Smooth muscle cell (in vitro differentiated cells): ENCODE measurements around the gene COG5. TPM values are rescaled to one million over a fixed set of nuclear protein-coding genes. Genes with fewer than 3 reads are reported as not detected.

ENCODE experiments used
- DNase-seq: peaks from one replicate; lab custom pipeline; 2025; ENCODE audit not compliant: unreplicated experiment; lab: John Stamatoyannopoulos, UW
- H2AFZ ChIP-seq: fragments of 200-600 bp; sonication (generic); 2 replicates; pipeline ENCODE4 v1.6.0; 2016; ENCODE audit warnings: antibody characterized with exemption, low read depth, mild to moderate bottlenecking
- H3F3A ChIP-seq: fragments of 200-600 bp; sonication (generic); 2 replicates; pipeline ENCODE4 v1.6.0; 2017; ENCODE audit warnings: antibody characterized with exemption, low read depth
- H3K27ac ChIP-seq: fragments of 200-600 bp; sonication (generic); 2 replicates; pipeline ENCODE4 v1.5.1; 2016; ENCODE audit warnings: low read depth, mild to moderate bottlenecking
- H3K27me3 ChIP-seq: fragments of 200-600 bp; sonication (generic); 2 replicates; pipeline ENCODE4 v1.6.1; 2016; ENCODE audit warnings: low read depth, mild to moderate bottlenecking
- H3K36me3 ChIP-seq: fragments of 200-600 bp; sonication (generic); 2 replicates; pipeline ENCODE4 v1.5.1; 2016; ENCODE audit warnings: low read depth
- H3K4me1 ChIP-seq: fragments of 200-600 bp; sonication (generic); 2 replicates; pipeline ENCODE4 v1.5.1; 2016; ENCODE audit warnings: low read depth
- H3K4me2 ChIP-seq: fragments of 200-600 bp; sonication (generic); 2 replicates; pipeline ENCODE4 v1.6.0; 2016; ENCODE audit warnings: mild to moderate bottlenecking
- H3K4me3 ChIP-seq: fragments of 200-600 bp; sonication (generic); 2 replicates; pipeline ENCODE4 v1.5.1; 2016; ENCODE audit warnings: mild to moderate bottlenecking
- H3K79me2 ChIP-seq: fragments of 200-600 bp; sonication (generic); 2 replicates; pipeline ENCODE4 v1.6.0; 2016; ENCODE audit warnings: low read depth, mild to moderate bottlenecking
- H3K9ac ChIP-seq: fragments of 200-600 bp; sonication (generic); 2 replicates; pipeline ENCODE4 v1.6.0; 2016; ENCODE audit warnings: low read depth
- H3K9me3 ChIP-seq: fragments of 200-600 bp; sonication (generic); replicated peaks from 2 replicates; pipeline ENCODE4 v1.5.1; 2016; ENCODE audit warnings: low read depth
- H4K20me1 ChIP-seq: fragments of 200-600 bp; sonication (generic); 2 replicates; pipeline ENCODE4 v1.6.0; 2016; ENCODE audit warnings: low read depth
- WGBS: methylation state at CpG from one replicate; pipeline ENCODE4 v1.1.7; 2016; ENCODE audit warnings: low lambda C conversion rate; 5-methylcytosine and 5-hydroxymethylcytosine counted together
- polyA plus RNA-seq: library from polyadenylated mRNA; unstranded; fragments of >200 nt; fragmentation: Nextera tagmentation; extraction: Ambion mirVana; gene quantifications from 2 replicates; pipeline ENCODE4 v1.2.1, GENCODE V29; 2016
- total RNA-seq: library from RNA; depleted of rRNA; stranded (reverse); fragments of >200 nt; gene quantifications from 2 replicates; pipeline ENCODE4 v1.2.3, GENCODE V29; 2014
- TF ChIP-seq, protein P1 (sequence below): fragments of 200-600 bp; sonication (generic); IDR thresholded peaks from 2 replicates; pipeline ENCODE4 v1.5.1; 2017; ENCODE audit warnings: borderline replicate concordance, mild to moderate bottlenecking, antibody characterized with exemption; ENCODE audit not compliant: insufficient read depth, poor library complexity, severe bottlenecking

Gene COG5
- total and polyA plus RNA-seq, 2 experiments from 2014 or later = 24.3 to 44.3 TPM

DNA sequence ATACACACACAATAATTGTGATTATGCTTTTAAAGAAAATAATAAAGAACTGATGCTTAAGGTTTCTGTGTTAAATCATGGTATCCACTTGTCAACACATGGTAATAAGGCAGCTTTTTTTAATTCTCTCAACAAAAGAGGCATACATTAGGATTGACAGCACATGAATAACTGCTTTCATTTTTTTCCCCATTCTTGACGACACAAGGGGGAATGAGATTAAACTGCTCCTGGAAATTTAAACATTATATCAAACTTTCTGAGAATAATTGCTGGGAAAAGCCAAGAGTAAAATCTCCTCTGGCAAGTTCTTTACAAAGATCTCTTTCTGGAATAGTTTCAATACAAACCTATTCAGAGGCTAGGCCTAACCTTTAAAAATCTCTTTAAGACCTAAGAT is 192.9 kb downstream of the COG5 start:
- TF ChIP-seq, protein P1, sequence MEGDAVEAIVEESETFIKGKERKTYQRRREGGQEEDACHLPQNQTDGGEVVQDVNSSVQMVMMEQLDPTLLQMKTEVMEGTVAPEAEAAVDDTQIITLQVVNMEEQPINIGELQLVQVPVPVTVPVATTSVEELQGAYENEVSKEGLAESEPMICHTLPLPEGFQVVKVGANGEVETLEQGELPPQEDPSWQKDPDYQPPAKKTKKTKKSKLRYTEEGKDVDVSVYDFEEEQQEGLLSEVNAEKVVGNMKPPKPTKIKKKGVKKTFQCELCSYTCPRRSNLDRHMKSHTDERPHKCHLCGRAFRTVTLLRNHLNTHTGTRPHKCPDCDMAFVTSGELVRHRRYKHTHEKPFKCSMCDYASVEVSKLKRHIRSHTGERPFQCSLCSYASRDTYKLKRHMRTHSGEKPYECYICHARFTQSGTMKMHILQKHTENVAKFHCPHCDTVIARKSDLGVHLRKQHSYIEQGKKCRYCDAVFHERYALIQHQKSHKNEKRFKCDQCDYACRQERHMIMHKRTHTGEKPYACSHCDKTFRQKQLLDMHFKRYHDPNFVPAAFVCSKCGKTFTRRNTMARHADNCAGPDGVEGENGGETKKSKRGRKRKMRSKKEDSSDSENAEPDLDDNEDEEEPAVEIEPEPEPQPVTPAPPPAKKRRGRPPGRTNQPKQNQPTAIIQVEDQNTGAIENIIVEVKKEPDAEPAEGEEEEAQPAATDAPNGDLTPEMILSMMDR = no peak
- Histone ChIP-seq H3K27me3 (no peaks in the 10 kb centered on the region), H3K36me3 (no peaks in the 10 kb centered on the region), H3F3A (no peaks in the 10 kb centered on the region), H3K4me1 (peaks cover 3% of the 10 kb centered on the region), H4K20me1 (no peaks in the 10 kb centered on the region), H2AFZ (no peak overlapping the region), H3K79me2 (no peaks in the 10 kb centered on the region), H3K4me3 (no peak overlapping the region), H3K4me2 (no peak overlapping the region), H3K9ac (no peak overlapping the region), H3K9me3 (no peaks in the 10 kb centered on the region), H3K27ac (no peak overlapping the region)
- DNase-seq = no peak
- 81% methylated on average over 1 of the region's 1 CpG for WGBS

DNA sequence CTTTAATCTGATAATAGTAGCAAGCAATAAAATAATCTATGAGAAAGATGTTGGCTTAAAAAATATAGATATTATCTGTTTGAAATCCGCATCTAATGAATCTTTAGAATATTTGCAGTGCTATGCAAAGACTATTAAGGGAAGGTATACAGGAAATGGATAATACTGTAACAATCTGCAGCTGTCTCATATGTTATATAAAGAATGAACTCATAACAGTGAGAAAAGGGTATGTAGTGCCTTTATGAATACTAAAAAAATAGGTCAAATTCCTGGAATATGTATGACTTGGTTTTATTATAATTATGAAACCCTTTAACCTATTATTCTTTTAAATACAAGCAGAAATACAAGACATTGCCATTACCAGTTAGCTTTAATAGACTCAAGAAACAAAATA is 198.9 kb downstream of the COG5 start:
- H3K9me3 ChIP-seq = no peaks in the 10 kb centered on the region
- 100% methylated on average over 1 of the region's 1 CpG for WGBS
- H3K4me2 ChIP-seq = no peak overlapping the region

DNA sequence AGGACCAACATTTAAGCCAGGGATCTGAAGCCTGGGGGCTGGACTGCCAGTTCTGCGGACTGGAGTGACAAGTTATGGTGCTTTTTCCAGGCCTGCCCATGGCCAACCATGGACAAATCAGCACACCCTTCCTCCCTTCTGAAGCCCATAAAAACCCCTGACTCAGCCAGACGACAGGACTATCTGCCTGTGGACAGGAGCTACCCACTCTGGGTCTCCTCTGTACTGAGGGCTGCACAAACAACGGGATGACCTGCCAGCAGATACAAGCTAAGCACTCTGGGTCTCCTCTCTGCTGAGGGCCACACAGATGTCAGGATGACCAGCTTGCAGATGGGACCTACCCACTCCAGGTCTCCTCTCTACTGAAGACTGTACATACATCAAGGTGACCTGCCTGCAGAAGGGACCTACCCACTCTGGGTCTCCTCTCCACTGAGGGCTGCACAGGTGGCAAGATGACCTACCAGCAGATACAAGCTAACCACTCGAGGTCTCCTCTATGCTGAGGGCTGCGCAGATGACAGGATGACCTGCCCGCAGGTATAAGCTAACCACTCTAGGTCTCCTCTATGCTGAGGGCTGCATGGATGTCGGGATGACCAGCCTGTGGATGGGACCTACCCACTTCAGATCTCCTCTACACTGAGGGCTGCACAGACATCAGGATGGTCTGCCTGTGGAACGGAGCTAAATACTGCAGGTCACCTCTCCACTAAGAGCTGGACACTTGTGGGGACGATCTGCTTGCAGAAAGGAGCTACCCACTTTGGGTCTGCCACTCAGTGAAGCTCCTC is 204.0 kb downstream of the COG5 start:
- Histone ChIP-seq H3K79me2 (no peaks in the 10 kb centered on the region), H3K27ac (no peak overlapping the region), H4K20me1 (no peaks in the 10 kb centered on the region), H3K4me3 (no peak overlapping the region), H3K4me2 (no peak overlapping the region), H3K9ac (no peak overlapping the region), H3K27me3 (no peaks in the 10 kb centered on the region), H2AFZ (no peak overlapping the region), H3K9me3 (no peaks in the 10 kb centered on the region), H3K4me1 (no peaks in the 10 kb centered on the region), H3K36me3 (no peaks in the 10 kb centered on the region), H3F3A (no peaks in the 10 kb centered on the region)
- TF ChIP-seq, protein P1 = no peak
- no peak for DNase-seq
- WGBS = 94% methylated on average over 9 of the region's 9 CpGs

More for the DNA sequence above, 198.9 kb downstream of the COG5 start:
- no peak for DNase-seq
- no peak overlapping the region for H2AFZ ChIP-seq
- no peaks in the 10 kb centered on the region for H3K79me2 ChIP-seq
- H3F3A ChIP-seq = no peaks in the 10 kb centered on the region
- H3K27me3 ChIP-seq = no peaks in the 10 kb centered on the region
- TF ChIP-seq, protein P1 = no peak
- H3K9ac ChIP-seq = no peak overlapping the region
- H4K20me1 ChIP-seq = no peaks in the 10 kb centered on the region
- H3K27ac ChIP-seq = no peak overlapping the region
- no peak overlapping the region for H3K4me3 ChIP-seq
- no peaks in the 10 kb centered on the region for H3K36me3 ChIP-seq
- H3K4me1 ChIP-seq = peaks cover 3% of the 10 kb centered on the region

DNA sequence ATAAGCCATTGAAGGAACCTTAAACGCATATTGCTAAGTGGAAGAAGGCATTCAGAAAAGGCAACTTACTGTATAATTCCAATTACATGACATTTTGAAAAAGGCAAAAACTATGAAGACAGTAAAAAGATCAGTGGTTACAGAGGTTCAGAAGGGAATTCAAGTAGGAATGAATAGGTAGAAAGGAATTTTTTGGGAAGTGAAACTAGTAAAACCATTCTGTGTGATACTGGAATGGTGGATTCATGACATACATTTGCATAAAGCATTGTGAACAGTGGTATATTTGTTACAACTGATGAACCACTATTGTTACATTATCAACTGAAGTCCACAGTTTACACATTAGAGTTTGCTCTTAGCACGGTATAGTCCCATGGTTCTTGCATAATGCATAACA is 208.1 kb downstream of the COG5 start:
- WGBS = 91% methylated on average over 2 of the region's 2 CpGs
- Histone ChIP-seq H3K9ac (no peak overlapping the region), H3K9me3 (no peaks in the 10 kb centered on the region), H3K79me2 (no peaks in the 10 kb centered on the region), H3K27me3 (no peaks in the 10 kb centered on the region), H3K36me3 (peaks cover 4% of the 10 kb centered on the region), H3K4me2 (peak overlapping the region; percentile 43), H3K27ac (peak overlapping the region; percentile 24), H3K4me3 (no peak overlapping the region), H2AFZ (no peak overlapping the region), H3F3A (no peaks in the 10 kb centered on the region), H3K4me1 (no peaks in the 10 kb centered on the region), H4K20me1 (no peaks in the 10 kb centered on the region)
- DNase-seq = no peak
- TF ChIP-seq, protein P1 = no peak
